GM18907 (cell line): ENCODE results near the gene VARS2.
"Not testable (repeated sequence)": the region's sequence is repeated elsewhere in the genome, so short reads cannot be mapped to it uniquely, and the experiment has no call there.

Experiments used
- ATAC-seq: cut with Tn5 transposase; IDR thresholded peaks from one replicate; pipeline ENCODE4 v1.9.1; 2021; ENCODE audit warnings: mild to moderate bottlenecking, moderate library complexity; ENCODE audit not compliant: unreplicated experiment

VARS2 gene

DNA sequence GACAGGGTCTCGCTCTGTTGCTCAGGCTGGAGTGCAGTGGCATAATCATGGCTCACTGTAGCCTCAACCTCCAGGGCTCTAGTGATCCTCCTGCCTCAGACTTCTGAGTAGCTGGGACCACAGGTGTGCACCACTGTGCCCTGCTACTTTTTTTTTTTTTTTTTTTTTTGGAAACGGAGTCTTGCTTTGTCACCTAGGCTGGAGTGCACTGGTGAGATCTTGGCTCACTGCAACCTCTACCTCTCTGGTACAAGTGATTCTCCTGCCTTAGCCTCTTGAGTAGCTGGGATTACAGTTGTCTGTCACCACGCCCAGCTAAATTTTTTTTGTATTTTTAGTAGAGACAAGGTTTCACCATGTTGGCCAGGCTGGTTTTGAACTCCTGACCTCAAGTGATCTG lies 13.0 kb downstream of the VARS2 start:
- not testable (repeated sequence) for ATAC-seq

DNA sequence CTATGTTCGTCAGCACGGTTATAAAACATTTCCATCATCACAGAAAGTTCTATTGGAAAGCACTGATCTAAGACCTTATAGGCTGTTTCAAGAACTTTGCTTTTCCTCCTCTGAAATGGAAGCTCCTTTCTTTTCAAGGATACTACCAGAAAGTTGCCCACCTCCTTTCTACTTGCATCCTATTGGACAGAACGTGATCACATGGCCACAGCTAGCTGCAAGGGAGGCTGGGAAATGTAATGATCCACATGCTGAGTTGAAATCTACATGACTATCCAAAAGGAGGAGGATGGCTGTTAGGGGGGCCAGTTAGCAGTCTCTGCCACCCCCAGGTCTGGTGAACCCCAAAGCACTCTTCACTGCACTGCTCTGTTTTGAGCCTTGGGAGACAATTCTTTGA lies 14.6 kb downstream of the VARS2 start:
- no peak for ATAC-seq

DNA sequence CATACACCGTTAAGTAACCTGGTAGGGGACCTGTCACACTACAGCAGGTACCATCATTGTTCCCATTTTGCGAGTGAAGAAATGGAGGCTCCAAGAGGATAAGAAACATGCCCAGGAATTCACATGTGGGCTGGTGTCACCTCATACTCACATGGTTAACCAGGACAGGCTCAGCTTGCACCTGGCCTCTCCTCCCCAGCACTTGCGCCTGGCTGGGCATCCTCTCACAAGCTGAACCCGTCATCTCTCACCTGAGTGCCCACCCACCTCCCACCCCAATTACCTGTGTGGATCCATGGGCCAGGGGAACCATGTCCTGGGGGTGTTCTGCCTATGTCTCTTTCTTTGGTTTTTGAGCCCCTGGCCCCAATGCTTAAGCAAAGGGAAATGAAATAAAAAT lies 16.5 kb downstream of the VARS2 start:
- ATAC-seq: no peak

DNA sequence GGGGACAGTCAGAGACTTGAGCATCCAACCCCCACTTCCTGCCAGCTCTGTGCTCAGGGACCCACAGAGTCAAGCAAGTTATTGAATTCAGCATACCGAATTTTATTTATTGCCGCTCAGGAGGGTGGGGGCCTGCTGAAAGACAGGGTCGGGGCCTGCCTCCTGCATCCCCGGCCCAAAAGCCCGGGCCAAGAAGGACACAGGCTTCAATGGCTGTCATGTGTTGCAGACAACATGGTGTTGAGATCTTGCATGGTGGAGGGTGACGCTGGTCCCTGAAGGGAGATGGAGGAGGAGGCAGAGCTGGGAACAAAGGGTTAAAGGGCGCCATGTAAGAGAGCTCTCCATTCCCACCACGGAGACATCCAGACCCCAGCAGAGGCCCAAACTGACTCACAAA lies 17.2 kb downstream of the VARS2 start:
- no peak for ATAC-seq

DNA sequence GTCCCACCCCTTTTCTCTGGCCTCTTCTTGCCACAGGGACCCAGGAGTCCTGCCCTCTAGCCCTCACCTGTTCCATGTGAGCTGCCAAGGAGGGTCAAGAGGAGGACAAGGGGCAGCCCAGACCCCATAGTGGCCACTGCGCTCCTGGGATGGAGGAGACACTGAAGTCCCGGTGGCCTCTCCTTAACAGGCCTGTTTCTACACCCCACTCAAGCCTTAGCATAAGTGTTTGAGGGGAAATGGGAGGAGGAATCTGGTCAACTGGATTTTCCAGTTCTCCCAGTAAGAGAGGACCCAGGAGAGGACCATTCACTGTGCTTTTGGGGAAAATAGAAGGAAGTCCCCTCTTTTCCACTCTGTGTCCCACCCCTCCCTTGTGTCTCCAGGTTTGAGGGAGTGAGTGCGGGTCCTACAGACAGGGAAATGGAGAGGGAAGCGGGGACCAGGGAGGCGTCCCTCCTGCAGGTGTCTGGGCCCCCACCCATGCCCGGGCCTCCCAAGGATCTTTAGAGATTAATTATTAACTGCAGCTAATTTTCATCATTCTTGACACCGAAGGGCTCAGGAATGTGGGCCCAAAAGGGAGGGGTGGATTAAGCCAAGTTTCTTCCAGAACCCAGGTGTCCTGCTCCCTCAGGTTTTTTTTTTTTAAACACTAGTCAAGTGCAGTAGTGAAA lies 18.1 kb downstream of the VARS2 start, which contains the start of gene SFTA2:
TSS of gene SFTA2 (minus strand) at position 202 of the 677 bp plus-strand sequence. CDS start at position 128, 74 bp downstream.
- no peak for ATAC-seq

DNA sequence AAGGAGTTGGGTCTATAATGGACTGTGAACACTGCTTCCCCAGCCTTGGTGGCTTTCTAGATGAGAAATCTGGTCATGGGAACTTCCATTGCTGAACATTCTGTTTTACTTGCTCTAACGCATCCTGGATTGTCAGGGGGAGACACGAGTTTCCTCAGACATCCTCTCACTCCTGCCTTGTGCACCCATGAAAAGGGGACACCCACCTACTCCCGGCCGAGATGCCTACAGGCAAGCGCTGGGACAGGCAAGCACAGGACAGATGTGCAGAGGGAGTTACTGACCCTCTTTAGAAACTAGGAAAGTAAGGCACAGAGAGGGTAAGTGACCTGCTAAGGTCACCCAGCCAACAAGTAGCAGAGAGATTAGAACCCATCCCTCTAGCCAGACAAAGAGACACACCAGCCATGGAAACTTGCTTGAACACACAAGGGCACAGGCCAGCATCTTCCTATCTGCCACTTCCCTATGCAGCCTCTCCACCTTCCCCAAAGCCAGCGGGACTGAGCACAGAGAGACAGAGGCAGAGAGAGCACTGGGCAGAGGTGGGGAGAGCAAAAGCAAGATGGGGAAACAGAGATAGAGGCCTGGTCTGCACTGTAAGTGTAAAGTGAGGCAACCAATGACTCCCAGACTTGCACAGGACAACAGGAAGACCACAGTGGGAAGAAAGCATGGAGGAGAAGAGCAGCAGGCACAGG lies 18.8 kb downstream of the VARS2 start:
- ATAC-seq: no peak

DNA sequence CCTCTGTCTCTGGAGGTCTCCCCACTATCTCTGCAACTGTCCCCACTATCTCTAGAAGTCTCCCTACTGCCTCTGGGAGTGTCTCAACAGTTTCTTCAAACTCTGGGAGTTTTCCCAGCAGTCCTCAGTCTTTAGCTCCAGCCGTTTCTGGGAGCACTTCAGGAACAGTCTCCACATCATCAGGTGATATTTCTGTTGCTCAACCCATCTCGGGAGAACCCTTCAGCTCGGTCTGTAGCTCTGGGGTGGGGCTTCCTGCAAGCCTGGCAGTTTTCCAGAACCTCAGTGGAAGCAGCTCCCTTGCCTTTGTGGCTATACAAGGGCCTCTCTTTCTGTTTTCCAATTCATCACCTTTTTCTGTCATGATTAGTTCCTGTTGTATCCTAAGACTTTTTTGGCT lies 21.0 kb downstream of the VARS2 start:
- ATAC-seq: no peak

DNA sequence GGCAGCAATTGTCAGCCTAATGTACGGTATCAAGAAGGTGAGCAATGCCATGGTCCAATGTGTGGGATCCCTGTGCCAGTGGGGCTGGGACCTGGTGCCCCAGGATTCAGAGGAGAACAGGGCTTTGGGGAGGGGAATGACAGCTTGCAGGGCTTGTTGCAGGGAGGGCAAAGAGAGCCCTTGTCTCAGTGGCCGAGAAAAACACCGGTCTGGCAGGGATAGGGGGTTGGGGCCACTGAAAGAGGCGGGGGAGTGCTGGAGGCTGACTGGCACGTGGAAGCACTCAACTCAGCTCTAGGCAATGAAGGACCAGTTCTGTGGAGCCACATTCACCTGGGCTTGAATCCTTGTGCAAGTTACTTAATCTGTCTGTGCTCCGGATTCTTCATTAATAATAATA lies 23.2 kb downstream of the VARS2 start:
- no peak for ATAC-seq

DNA sequence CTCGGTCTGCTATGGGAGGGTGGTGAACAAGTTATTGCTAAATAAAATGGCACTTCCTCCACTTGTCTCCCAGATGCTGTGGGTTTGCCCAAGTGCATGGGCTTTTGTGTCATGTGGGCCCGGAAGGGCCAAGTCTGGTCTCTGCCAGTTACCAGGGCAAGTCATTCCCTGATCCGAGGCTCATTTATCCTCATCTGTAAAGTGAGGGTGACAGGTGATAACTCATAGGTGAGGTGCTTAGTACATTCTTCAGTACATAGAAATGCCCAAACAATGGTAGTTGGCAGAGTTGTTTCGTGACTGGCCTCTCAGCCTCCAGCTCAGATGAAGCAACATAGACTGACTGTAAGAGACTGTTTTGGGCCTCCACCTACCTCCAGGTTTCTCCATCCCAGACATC lies 24.7 kb downstream of the VARS2 start:
- no peak for ATAC-seq

DNA sequence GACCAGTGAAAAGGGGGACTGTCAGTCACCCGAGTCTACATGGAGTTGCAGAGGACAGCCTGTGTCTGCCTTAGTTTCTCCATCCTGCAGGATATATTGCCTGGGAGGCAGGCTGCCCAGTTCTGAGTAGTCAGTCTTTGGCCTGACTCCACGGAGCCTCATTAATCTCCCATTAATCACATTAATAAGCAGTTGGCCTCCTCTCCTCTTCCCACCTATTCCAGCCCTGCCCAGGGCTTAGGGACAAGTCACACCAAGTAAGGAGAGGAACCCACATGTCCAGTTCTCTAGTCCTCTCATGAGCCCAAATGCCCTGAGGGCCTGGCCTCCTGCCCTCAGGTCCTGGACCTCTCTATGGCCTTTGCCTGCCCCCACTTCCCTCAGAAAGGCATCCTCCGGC lies 25.4 kb downstream of the VARS2 start:
- no peak for ATAC-seq

DNA sequence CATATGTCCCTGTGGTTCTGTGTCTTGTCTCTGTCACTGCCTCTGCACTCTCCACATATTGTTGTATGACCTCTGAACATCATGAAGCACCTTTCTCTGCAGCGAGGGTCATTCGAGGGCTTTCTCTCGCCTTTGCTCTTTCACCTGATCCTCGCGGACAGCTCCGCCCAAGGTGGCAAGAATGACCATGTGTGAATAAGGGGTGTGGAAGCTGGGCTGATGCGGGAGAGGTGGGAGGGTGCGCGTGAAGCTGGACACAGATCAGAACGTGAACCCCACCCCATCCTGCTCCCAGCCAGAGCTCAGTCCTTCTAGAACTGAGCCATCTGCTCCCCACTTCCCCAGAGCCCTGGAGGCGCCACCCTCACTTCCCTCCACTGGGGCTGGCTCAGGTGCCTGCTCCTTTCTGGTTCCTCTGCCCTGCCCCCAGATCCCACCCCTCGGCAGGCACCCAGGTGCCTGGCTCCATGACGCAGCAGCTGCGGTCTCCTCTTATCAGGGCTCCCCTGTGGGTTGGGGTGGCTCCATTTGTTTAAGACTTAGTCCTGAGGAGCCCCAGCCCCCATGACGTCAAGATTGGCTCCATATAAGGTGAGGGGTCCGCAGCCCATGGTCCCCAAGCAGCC lies 26.4 kb downstream of the VARS2 start, which contains the start of gene MUCL3:
TSS of gene MUCL3 (plus strand) at position 613 of the 626 bp plus-strand sequence. CDS start 27 bp downstream, outside the sequence.
- no peak for ATAC-seq

DNA sequence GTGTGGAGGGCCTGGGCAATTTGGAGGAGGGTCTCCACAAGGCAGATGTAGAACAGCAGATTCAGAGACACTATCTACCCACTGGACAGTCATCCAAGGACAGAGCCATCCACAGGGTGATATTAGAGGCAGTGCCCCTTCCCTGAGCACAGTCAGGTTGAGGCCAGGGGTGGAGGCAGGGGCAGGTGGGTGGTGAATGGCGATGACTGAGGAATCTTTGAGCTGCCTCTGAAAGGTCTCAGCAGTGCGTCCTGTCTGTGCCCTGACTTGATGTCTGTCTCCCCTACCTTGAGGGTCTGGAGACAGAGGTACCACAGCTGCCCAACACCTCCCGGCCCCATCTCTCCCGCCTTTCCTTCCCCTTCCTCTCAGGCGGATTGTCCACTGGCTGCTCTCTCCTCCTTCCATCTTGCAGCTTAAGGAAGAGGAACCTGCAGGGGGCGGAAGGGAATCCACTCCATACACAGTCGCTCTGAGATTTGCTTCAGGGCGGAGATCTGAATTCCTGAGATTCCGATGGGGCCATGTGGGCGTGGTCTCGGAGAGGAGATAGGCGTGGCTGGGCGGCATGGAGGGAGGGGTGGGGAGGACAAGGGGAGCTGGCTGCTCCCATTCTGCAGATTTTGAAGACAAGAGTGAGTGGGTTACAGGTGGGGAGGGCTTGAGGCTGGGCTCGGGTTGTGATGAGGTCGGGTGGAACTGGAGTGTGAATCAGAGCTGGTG lies 28.5 kb downstream of the VARS2 start:
- ATAC-seq: no peak

DNA sequence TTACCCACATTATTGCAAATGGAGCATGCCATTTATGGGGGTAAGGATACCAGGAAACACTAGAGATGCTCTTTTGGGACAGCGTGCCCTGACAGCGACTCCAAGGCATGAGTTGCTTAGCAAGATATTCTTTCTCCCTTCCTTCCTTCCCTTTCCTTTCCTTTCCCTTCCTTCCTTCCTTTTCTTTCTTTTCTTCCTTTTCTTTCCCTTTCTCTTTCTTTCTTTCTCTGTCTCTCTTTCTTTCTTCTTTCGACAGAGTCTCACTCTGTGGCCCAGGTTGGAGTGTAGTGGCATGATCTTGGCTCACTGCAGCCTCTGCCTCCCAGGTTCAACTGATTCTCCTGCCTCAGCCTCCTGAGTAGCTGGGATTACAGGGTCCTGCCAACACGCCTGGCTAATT lies 30.0 kb downstream of the VARS2 start:
- no peak for ATAC-seq

DNA sequence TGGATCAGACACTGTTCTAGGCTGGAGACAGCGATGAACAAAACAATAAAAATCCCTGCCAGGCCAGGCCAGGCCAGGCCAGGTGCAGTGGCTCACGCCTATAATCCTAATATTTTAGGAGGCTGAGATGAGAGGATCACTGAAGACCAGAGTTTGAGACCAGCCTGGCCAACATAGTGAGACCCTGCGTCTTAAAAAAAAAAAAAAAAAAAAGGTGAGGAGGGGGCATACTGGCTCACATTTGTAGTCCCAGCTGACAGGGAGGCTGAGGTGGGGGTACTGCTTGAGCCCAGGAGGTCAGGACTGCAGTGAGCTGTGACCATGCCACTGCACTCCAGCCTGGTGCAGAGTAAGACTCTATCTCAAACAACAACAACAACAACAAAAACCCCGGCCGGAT lies 31.2 kb downstream of the VARS2 start:
- ATAC-seq: no peak

DNA sequence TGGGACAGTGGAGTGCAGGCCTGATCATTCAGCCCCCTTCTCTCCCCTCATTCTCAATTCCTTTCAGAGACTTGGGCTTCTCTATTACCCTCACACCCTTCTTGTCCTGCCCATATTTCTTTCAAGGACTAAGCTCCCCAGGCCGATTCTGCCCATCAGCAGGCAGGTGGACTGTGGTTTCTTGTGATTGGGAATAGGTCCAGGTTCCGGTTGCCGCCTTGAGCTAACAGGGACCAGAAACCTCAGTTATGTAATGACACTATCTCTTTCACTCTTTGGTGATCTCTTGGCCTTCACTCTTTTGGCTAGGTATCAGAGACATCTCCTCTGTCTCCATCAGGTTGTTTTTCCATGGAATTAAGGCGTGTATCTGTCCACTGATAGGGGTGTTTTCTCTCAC lies 33.2 kb downstream of the VARS2 start:
- no peak for ATAC-seq

DNA sequence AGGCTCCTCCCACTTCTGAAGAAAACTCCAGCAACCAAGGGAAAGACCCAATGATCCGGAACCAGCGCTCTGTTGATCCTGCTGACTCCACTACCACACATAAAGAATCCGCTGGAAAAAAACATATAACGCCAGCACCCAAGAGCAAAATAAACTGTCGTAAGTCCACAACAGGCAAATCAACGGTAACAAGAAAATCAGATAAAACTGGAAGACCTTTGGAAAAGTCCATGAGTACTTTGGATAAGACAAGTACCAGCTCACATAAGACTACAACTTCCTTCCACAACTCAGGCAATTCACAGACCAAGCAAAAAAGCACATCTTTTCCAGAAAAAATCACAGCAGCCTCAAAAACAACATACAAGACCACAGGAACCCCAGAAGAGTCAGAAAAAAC lies 34.8 kb downstream of the VARS2 start:
- no peak for ATAC-seq

DNA sequence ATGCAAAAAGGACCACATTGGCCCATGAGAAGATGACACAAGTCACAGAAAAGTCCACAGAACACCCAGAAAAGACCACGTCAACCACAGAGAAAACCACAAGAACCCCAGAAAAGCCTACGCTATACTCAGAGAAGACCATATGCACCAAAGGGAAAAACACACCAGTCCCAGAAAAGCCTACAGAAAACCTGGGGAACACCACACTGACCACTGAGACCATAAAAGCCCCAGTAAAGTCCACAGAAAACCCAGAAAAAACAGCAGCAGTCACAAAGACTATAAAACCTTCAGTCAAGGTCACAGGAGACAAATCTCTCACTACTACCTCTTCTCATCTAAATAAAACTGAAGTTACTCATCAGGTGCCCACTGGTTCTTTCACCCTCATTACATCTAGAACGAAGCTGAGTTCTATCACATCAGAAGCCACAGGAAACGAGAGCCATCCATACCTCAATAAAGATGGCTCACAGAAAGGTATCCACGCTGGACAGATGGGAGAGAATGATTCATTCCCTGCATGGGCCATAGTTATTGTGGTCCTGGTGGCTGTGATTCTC lies 38.0 kb downstream of the VARS2 start:
- ATAC-seq: no peak

DNA sequence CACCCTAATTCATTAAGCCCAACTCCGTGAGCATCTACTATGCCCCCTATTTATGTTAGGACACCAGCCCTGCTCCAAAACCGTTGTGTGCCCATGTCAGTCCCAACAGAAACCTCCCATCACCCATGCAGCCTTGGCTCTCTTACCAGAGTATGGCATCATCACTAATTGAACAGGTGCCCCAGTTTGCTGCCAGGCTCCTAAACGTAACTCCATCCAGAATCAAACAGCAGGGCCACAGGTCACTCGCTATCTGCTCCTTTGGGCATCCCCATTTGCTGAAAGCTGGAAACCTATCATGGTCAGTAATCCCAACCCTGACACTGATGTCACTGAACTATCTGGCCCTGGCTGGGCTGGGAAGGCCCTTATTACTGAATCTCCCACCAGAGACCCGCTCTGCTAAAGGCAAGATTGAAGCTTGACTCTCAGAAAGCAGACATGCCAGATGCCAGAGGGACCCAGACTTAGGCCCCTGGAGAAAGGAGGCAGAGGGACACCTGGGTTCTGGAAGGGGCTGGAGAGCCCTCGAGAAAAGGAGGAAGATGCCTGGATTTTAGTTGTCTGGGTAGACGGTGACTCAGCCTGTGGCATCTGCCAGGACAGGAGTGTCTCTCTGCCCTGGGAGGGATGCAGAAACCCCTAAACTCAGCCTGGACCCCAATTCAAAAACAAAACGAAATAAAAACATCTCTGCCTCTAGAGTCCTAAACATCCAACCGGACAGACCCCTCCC lies 40.8 kb downstream of the VARS2 start:
- no peak for ATAC-seq

DNA sequence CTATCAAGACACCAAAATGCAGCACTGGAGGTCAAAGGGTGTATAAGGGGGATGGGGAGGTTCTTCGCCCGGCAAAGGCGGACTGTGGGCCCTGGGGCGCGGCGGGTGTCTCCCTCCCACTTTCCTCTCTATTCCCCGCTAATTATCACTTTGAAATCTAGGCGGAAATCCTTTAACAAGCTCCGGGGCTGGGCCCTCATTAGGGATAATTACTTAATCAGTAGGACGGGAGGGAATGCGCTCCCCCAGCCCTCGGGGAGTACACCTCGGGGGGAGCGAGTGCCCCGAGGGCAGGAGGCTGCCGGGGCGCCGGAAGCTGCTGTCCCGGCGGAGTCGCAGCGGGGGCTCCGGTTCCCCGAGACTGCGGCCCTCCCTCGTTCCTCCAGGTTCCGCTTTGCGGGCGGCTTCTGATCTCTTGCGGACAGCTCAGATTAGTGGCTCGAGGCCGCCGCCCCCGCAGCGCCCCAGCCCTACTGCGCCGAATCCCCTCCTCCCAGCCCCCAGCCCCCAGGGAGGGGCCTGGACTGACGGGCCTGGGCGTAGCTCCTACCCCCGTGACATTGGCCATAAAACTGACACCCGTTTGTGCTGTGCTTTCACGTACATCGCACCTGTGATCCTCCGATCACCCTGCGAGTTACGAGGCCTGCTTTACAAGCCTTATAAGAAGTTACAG lies 41.5 kb downstream of the VARS2 start:
- ATAC-seq: peak; percentile 64

DNA sequence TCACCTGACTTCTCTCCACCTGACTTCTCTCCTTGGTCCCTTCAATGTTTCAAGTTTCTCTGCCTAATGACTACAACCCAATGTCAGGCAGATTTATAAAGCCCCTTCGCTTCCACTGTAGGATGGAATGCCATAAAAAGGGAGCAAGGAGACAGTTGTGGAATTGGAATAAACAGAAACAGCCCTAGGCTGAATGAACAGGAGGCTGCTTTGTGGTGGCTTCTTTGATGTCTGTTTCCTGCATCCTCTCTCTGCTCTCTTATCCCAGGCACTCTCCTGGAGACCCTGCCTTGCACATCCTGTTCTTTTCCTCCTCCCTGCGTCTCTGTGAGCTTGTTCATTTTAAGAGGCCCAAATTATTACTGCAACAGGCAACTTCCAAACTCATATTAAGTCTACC lies 43.7 kb downstream of the VARS2 start:
- ATAC-seq: no peak
